AG10803 (cell line): ENCODE measurements around the gene SEC16A.

ENCODE experiments used
- DNase-seq: peaks from one replicate; pipeline ENCODE4 v3.0.0; 2010; ENCODE audit warnings: low read depth
- H3K4me3 ChIP-seq: 2 replicates; pipeline ENCODE4 v1.5.1; 2011; ENCODE audit warnings: mild to moderate bottlenecking, low read length, control low read depth
- CTCF ChIP-seq: conservative IDR thresholded peaks from 2 replicates; pipeline ENCODE4 v1.5.1; 2011; ENCODE audit warnings: mild to moderate bottlenecking, low read length, control low read depth, inconsistent platforms

Gene SEC16A

GRCh38 chr9:136395020-136395340 lies 87.9 kb downstream of the SEC16A start:
- H3K4me3 ChIP-seq = no peak overlapping the region
- DNase-seq = no peak
- TF ChIP-seq CTCF = no peak

DNA sequence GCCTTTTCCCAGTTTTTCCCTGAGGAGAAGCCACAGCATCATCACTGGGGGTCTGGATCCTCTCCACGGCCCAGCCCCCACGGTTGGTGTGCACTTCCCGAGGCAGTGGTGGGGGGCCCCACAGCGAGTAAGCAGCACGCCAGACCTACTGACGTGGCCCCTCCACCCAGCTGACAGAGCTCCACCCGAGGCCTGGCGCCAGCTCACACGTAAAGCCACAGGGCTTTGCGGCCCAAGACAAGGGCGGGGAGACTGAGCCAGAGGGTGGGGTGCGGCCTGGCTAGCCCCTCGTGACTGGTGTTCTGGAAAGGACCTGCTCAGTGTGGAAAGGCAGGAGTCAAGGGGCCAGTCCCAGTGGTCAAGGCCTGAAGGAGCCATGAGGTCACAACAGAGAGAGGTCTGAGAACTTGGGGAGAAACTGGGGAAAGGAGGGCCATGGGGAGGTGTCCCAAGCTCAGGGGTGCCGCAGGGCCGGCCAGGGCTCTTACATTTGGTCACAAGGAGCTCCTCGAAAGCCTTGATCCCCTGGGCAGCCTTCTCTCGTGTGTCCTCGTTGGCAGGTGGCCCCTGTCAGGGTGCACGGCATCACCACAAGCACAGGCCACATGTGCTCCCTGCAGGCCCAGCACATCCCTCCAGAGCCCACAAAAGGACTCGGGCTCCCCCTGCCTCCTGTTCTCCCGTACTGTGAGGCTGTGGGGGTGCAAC lies 88.4 kb downstream of the SEC16A start:
- no peak overlapping the region for H3K4me3 ChIP-seq
- no peak for TF ChIP-seq CTCF

GRCh38 chr9:136393531-136393930 lies 89.3 kb downstream of the SEC16A start:
- H3K4me3 ChIP-seq = no peak overlapping the region
- no peak for DNase-seq
- TF ChIP-seq CTCF = no peak

More for the DNA sequence above, 88.4 kb downstream of the SEC16A start:
- no peak for DNase-seq

GRCh38 chr9:136392538-136393449 lies 90.0 kb downstream of the SEC16A start:
- TF ChIP-seq CTCF = no peak
- no peak overlapping the region for H3K4me3 ChIP-seq
- DNase-seq = no peak

DNA sequence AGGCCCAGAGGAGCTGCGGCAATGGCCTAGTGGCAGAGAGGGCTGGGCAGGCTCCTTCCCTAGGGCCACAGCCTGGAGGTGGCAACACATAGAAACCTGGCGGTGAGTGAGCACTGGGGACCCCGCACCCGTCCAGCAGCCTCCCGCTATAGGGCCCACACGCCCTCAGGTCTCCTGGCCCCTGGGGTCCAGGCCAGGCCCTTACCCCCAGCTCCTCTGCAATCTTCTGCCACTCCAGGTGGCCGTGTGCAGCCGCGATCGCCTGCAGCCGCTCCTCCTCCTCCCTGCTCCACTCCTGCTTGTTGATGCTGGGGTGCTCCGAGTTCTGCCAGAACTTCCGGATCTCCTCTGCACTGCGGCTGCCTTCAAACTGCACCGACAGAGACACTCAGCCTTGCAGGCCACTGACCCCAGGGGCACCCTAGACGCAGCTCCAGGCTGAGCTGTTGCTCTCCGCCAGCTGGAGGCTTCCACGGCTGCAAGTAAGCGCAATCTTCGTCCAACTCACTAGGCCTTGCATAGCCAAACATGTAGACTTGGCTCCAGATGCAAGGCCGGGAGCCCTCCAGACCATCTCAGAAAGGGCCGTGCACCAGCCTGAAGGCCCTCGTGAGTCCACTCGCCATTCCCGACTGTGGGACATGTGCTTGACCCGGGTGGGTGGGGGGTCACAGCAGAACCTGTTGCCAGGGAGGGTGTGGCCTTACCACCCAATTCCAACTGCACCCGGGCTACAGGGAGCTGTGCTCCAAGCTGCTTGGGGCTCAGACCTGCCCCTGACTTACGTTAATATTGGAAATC lies 90.9 kb downstream of the SEC16A start:
- TF ChIP-seq CTCF = no peak

More for the DNA sequence above, 90.9 kb downstream of the SEC16A start:
- DNase-seq = no peak
- no peak overlapping the region for H3K4me3 ChIP-seq
